ENCODE results near the gene M6PR.
"Not testable (repeated sequence)": the region's sequence is repeated elsewhere in the genome, so short reads cannot be mapped to it uniquely, and the experiment has no call there.

Gene M6PR

GRCh38 chr12:8911606-8912268 is 37.7 kb downstream of the M6PR start:
- DNase-seq: no peak

GRCh38 chr12:8909752-8910151 is 39.7 kb downstream of the M6PR start:
- no peak for DNase-seq

GRCh38 chr12:8907513-8907912 is 41.9 kb downstream of the M6PR start:
- no peak for DNase-seq

- DNase-seq: no peak
Observed at GRCh38 chr12:8906266-8907180, 42.9 kb downstream of the M6PR start.

- no peak for DNase-seq
Observed at GRCh38 chr12:8905546-8905945, 43.9 kb downstream of the M6PR start.

- no peak for DNase-seq
Observed at GRCh38 chr12:8904665-8905064, 44.8 kb downstream of the M6PR start.

GRCh38 chr12:8903646-8904045 is 45.8 kb downstream of the M6PR start:
- no peak for DNase-seq

GRCh38 chr12:8902703-8903102 is 46.7 kb downstream of the M6PR start:
- not testable (repeated sequence) for DNase-seq

GRCh38 chr12:8899830-8900229 is 49.6 kb downstream of the M6PR start:
- no peak for DNase-seq

GRCh38 chr12:8897081-8897480 is 52.4 kb downstream of the M6PR start:
- no peak for DNase-seq

- no peak for DNase-seq
Observed at GRCh38 chr12:8894986-8895385, 54.5 kb downstream of the M6PR start.

- DNase-seq: no peak
Observed at GRCh38 chr12:8894378-8894777, 55.1 kb downstream of the M6PR start.

- DNase-seq: no peak
Observed at GRCh38 chr12:8891976-8892375, 57.5 kb downstream of the M6PR start.

All from NCI-H1694 treated with DMSO at 0.1 percent for 48 hours (cell line).